Astrocyte of the spinal cord (primary cell): ENCODE results near the gene CLDN22.

Source experiments
- DNase-seq: peaks from one replicate; pipeline ENCODE4 v3.0.0; 2011; ENCODE audit warnings: low read depth, low spot score
- H3K4me3 ChIP-seq: 2 replicates; pipeline ENCODE4 v1.5.1; 2011; ENCODE audit warnings: low read depth, mild to moderate bottlenecking, low read length, moderate library complexity
- CTCF ChIP-seq: IDR thresholded peaks from 2 replicates; pipeline ENCODE4 v1.5.1; 2012; ENCODE audit warnings: low read depth, mild to moderate bottlenecking, low read length, inconsistent platforms
- in situ Hi-C: cut with HindIII; loops from 2 replicates; pipeline ENCODE4 v1.10.0; 2017; ENCODE audit warnings: low sequenced_read_pairs

The CLDN22 gene

DNA sequence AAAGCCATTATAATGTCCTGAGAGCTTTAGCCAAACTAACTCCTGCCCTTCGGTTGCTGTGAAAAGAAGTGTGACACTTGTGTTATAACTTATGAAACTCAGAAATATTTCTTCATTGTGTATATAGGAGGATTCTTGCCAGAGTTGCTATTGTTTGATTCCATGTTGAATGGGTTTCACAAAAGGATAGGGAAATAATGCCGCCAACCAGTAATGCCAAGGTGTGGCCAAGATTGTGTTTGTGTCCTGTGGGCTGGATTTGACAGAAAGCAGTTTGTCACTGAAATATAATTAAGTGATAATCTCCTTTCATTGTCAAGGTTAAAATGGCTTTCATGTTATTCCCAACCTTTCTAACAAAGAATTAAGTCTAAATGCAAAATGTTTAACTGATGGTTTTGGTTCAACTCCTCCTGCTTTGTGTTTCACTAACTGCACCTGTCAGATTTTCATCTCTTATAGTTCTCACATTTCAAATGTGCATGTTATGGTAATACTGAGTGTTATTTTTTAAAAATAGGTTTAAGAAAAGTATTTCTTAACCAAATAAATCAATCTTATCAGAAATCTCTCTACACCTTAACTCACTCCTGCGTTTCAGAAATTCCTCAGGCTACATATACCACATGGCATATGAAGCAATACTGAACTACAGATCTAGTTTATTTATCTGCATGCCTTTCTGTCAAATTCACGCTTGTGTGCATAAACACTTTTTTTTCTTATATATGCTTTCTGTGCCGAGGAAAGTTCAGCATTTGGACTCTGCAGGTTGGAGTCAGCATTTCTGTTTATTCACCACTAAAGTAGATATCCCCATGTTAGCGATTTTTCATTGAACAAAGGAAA lies at the start of gene CLDN22:
Gene CLDN22, minus strand, starts transcription at position 66 of the 849 bp plus-strand sequence. Its CDS starts 58 bp downstream, at position 8.
- in situ Hi-C loops, result no loop called here
- no peak for DNase-seq
- H3K4me3 ChIP-seq, result no peak within 1 kb of the TSS
- no peak for TF ChIP-seq CTCF

GRCh38 chr4:183369073-183369472 lies 49.0 kb upstream of the CLDN22 start:
- no peak for DNase-seq
- H3K4me3 ChIP-seq, result no peak overlapping the region
- in situ Hi-C loops, result no loop called here
- TF ChIP-seq CTCF, result no peak

DNA sequence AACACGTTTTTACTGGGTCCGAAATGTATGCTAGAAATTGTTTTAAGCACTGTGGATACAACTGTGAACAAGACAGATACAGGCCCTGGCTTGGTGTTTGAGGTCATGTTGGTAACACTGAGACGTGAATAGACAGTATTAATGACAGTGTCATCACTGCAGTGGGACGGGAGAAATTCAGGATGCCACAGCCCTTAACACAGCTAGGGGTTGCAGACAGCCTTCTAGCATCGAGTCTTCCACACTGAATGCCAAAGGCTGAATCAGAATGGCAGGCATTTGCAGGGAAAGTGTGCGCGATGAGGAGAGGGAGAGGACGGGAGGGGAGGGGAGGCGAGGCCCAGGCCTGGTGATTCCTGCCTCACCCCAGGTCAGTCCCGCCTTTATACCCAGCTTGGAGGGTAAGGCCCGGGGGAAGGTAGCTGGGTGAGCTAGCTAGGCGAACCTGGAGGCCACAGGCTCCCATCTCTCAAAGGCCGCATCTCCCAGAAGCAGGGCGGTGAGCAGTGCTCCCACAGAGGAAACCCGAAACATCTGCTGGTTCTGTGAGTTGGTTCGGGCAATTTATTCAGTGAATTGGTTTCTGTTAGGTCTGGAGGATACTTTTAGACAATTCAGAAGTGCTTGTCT lies 46.2 kb upstream of the CLDN22 start:
- in situ Hi-C loops, result no loop called here
- H3K4me3 ChIP-seq, result no peak overlapping the region
- DNase-seq, result no peak
- TF ChIP-seq CTCF, result no peak

GRCh38 chr4:183364025-183364424 lies 43.9 kb upstream of the CLDN22 start:
- in situ Hi-C loops, result no loop called here
- no peak overlapping the region for H3K4me3 ChIP-seq
- DNase-seq, result no peak
- no peak for TF ChIP-seq CTCF

- TF ChIP-seq CTCF, result peak; percentile 25
- no peak overlapping the region for H3K4me3 ChIP-seq
- DNase-seq, result peak; percentile 16
- in situ Hi-C loops, result no loop called here
Measured at GRCh38 chr4:183362916-183363542, 43.0 kb upstream of the CLDN22 start.

DNA sequence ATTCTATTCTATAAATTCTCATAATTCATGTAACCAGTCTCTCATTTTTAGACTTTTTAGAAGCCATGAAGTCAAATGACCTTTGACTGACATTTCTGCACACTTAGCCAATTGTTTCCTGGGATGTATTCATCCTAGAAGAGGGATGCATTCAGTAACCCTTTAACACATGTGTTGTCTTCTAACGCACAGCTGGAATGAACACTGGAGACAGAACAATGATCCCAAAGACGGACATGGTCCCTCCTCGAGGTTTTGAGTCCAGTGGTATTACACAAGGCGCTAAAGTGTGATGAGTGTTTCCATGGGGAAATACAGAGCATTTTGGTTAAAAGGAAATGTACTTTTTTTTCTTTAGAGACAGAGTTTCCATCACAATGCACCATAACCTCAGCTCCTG lies 42.0 kb upstream of the CLDN22 start:
- DNase-seq, result no peak
- H3K4me3 ChIP-seq, result no peak overlapping the region
- in situ Hi-C loops, result no loop called here
- TF ChIP-seq CTCF, result no peak
